ENCODE results near the gene UCN2.

DNA sequence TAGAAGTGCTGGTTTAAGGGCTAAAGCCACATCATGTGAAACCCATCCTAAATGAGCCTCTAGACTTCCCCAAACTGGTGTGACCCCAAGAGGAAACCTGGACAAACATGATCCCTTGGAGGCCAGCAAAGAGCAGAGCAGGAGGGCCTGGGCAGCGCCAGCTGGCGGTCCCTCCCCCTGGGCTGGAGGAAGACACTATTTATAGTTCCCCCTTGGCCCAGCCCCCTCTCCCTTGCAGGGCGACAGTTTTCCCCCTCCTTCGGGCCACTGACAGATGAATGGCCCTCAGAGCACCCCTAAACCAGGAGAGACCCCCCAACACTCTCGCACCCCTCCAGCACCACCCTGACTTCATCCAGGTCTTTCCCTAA is 2.9 kb downstream of the UCN2 start:
- no peak for TF ChIP-seq TCF7 (CRISPR knock-in tag; IDR thresholded peaks at IDR 0.05; ENCODE audit: low read depth)
- no peak for TF ChIP-seq NFYB (CRISPR knock-in tag; conservative IDR thresholded peaks at IDR 0.05; ENCODE audit: low read depth)
- no peak for TF ChIP-seq CTCF (IDR thresholded peaks at IDR 0.05)
- no peak for TF ChIP-seq TEAD4 (CRISPR knock-in tag; IDR thresholded peaks at IDR 0.05)
- no peak for TF ChIP-seq NFE2L1 (CRISPR knock-in tag; IDR thresholded peaks at IDR 0.05)
- TF ChIP-seq E2F4 (CRISPR knock-in tag; IDR thresholded peaks at IDR 0.05; ENCODE audit: borderline replicate concordance, low read depth), result no peak
- TF ChIP-seq MXD4 (CRISPR knock-in tag; IDR thresholded peaks at IDR 0.05; ENCODE audit: borderline replicate concordance), result no peak
- no peak for TF ChIP-seq ELF4 (CRISPR knock-in tag; IDR thresholded peaks at IDR 0.05; ENCODE audit: low read depth)
- no peak for TF ChIP-seq USF2 (CRISPR knock-in tag; IDR thresholded peaks at IDR 0.05)
